Esophagus squamous epithelium (tissue), 5 donors: ENCODE results near the gene FHIT. TPM values are rescaled to one million over a fixed set of nuclear protein-coding genes. Genes with fewer than 3 reads are reported as not detected.
"Not testable (repeated sequence)": the region's sequence is repeated elsewhere in the genome, so short reads cannot be mapped to it uniquely, and the experiment has no call there.

Experiments used
- DNase-seq: peaks from one replicate; lab custom pipeline; 2025; lab: John Stamatoyannopoulos, UW
- H3K27ac ChIP-seq, 4 donors: fragments of 200-600 bp; sonication (generic); one replicate each; pipeline ENCODE4 v1.5.1; 2016 to 2019; ENCODE audit warnings: mild to moderate bottlenecking in 1 of 4
- H3K27me3 ChIP-seq, 4 donors: fragments of 200-600 bp; sonication (generic); 1 replicate in 3 of 4; 2 replicates in 1 of 4; pipeline versions ENCODE4 v1.5.1 to v1.6.0; 2017 to 2021; ENCODE audit warnings: antibody characterized with exemption in 1 of 4
- H3K36me3 ChIP-seq, 3 donors: fragments of 200-600 bp; sonication (generic); one replicate each; pipeline ENCODE4 v1.5.1; 2016 to 2019
- H3K4me1 ChIP-seq, 3 donors: fragments of 200-600 bp; sonication (generic); one replicate each; pipeline ENCODE4 v1.5.1; 2017 to 2019
- H3K4me3 ChIP-seq, 4 donors: fragments of 200-600 bp; sonication (generic); 1 replicate in 3 of 4; 2 replicates in 1 of 4; pipeline ENCODE4 v1.5.1; 2016 to 2019; ENCODE audit warnings: mild to moderate bottlenecking in 2 of 4, moderate library complexity in 1 of 4
- H3K9me3 ChIP-seq, 3 donors: fragments of 200-600 bp; sonication (generic); one replicate each; pipeline ENCODE4 v1.5.1; 2016 to 2019
- CTCF ChIP-seq, 6 experiments: fragments of 450-650 bp in 4 of 6; fragments of 200-600 bp in 2 of 6; sonication (generic) in 2 of 6; IDR thresholded peaks; one replicate each; pipeline ENCODE4 v1.5.1; 2016 to 2019; ENCODE audit warnings: antibody characterized with exemption in 6 of 6, mild to moderate bottlenecking in 4 of 6, moderate library complexity in 4 of 6
- POLR2A ChIP-seq, 4 donors: fragments of 450-650 bp; IDR thresholded peaks; one replicate each; pipeline ENCODE4 v1.6.1; 2017; ENCODE audit warnings: antibody characterized with exemption in 4 of 4, mild to moderate bottlenecking in 4 of 4, moderate library complexity in 3 of 4
- WGBS, 2 donors: methylation state at CpG; one replicate each; pipeline ENCODE4 v1.1.5; 2018; 5-methylcytosine and 5-hydroxymethylcytosine counted together
- intact Hi-C: fragments of 100-400 bp; cut with DNase I; formaldehyde crosslinking; loops from one replicate; pipeline ENCODE4 v1.15.0; 2022
- total RNA-seq, 4 donors: library from RNA; depleted of rRNA; stranded (reverse); fragments of >200 nt; gene quantifications; one replicate each; pipeline ENCODE4 v1.1.0, GENCODE V29; 2016
- donor health status: DM: yes; HTN: yes; CAD: no.

Gene FHIT
- total RNA-seq, 4 donors from 2014 or later, result 0.64 to 5.7 (median 3.1) TPM

- Histone ChIP-seq H3K27ac (no peak overlapping the region), H3K36me3 (no peaks in the 10 kb centered on the region), H3K9me3 (peaks cover 0 to 4% (median 0%) of the 10 kb centered on the region in 3 donors), H3K4me3 (no peak overlapping the region), H3K4me1 (no peaks in the 10 kb centered on the region), H3K27me3 (no peaks in the 10 kb centered on the region)
- 93 to 97% methylated on average over 3 of the region's 3 CpGs for WGBS, 2 donors
- DNase-seq, result no peak
- TF ChIP-seq POLR2A (IDR thresholded peaks at IDR 0.05) (no peak), CTCF (IDR thresholded peaks at IDR 0.05) (no peak)
- intact Hi-C loops, result no loop called here
Measured at GRCh38 chr3:60990442-60990730, 260.9 kb downstream of the FHIT start.

- intact Hi-C loops, result no loop called here
- no peak overlapping the region for H3K4me3 ChIP-seq
- H3K4me1 ChIP-seq, result no peaks in the 10 kb centered on the region
- TF ChIP-seq CTCF (IDR thresholded peaks at IDR 0.05) (no peak), POLR2A (IDR thresholded peaks at IDR 0.05) (no peak)
- no peaks in the 10 kb centered on the region for H3K27me3 ChIP-seq
- H3K9me3 ChIP-seq, result peaks cover 0 to 10% (median 0%) of the 10 kb centered on the region in 3 donors
- no peak for DNase-seq
- no peaks in the 10 kb centered on the region for H3K36me3 ChIP-seq
- 81 to 82% methylated on average over 10 to 11 of the region's 11 CpGs for WGBS, 2 donors
- no peak overlapping the region for H3K27ac ChIP-seq
Measured at GRCh38 chr3:60989626-60990441, 261.4 kb downstream of the FHIT start.

- intact Hi-C loops, H3K4me3 ChIP-seq, H3K27me3 ChIP-seq, DNase-seq, H3K27ac ChIP-seq, H3K36me3 ChIP-seq, H3K4me1 ChIP-seq: not testable (repeated sequence)
- peaks cover 0 to 19% (median 0%) of the 10 kb centered on the region in 3 donors for H3K9me3 ChIP-seq
- WGBS, 2 donors, result 60 to 90% methylated on average over 1 of the region's 1 CpG
Measured at GRCh38 chr3:60987191-60987590, 264.1 kb downstream of the FHIT start.

- H3K27ac ChIP-seq, result no peak overlapping the region
- H3K9me3 ChIP-seq, result peaks cover 0 to 19% (median 0%) of the 10 kb centered on the region in 3 donors
- no peaks in the 10 kb centered on the region for H3K27me3 ChIP-seq
- no peak for DNase-seq
- no peaks in the 10 kb centered on the region for H3K36me3 ChIP-seq
- intact Hi-C loops, result no loop called here
- TF ChIP-seq CTCF (IDR thresholded peaks at IDR 0.05) (no peak), POLR2A (IDR thresholded peaks at IDR 0.05) (no peak)
- no peaks in the 10 kb centered on the region for H3K4me1 ChIP-seq
- no peak overlapping the region for H3K4me3 ChIP-seq
- WGBS, 2 donors, result 85% methylated on average over 3 of the region's 3 CpGs
Measured at GRCh38 chr3:60986552-60986951, 264.7 kb downstream of the FHIT start.

- Histone ChIP-seq H3K27me3 (no peaks in the 10 kb centered on the region), H3K4me3 (no peak overlapping the region), H3K36me3 (no peaks in the 10 kb centered on the region), H3K9me3 (peaks cover 0 to 19% (median 0%) of the 10 kb centered on the region in 3 donors), H3K27ac (no peak overlapping the region), H3K4me1 (no peaks in the 10 kb centered on the region)
- DNase-seq, result no peak
- TF ChIP-seq POLR2A (IDR thresholded peaks at IDR 0.05), result no peak
- TF ChIP-seq CTCF (IDR thresholded peaks at IDR 0.05), result no peak
- intact Hi-C loops, result no loop called here
- 79 to 94% methylated on average over 1 of the region's 1 CpG for WGBS, 2 donors
Measured at GRCh38 chr3:60983906-60984305, 267.3 kb downstream of the FHIT start.
